NCI-H446 (cell line): ENCODE data around the gene CPZ.
"Not testable (repeated sequence)": the region's sequence is repeated elsewhere in the genome, so short reads cannot be mapped to it uniquely, and the experiment has no call there.

Experiments
- DNase-seq, 2 experiments: peaks; one replicate each; lab custom pipeline; 2025; lab: John Stamatoyannopoulos, UW

Gene CPZ

GRCh38 chr4:8610858-8611616 is 18.5 kb downstream of the CPZ start:
- no peak for DNase-seq

GRCh38 chr4:8612646-8613045 is 20.1 kb downstream of the CPZ start:
- DNase-seq = no peak

GRCh38 chr4:8613421-8614364 is 21.1 kb downstream of the CPZ start:
- DNase-seq = no peak

GRCh38 chr4:8614365-8615193 is 22.0 kb downstream of the CPZ start:
- DNase-seq = no peak

GRCh38 chr4:8615366-8615765 is 22.8 kb downstream of the CPZ start:
- DNase-seq = no peak

GRCh38 chr4:8615921-8616787 is 23.6 kb downstream of the CPZ start:
- DNase-seq = no peak

- no peak for DNase-seq
Measured at GRCh38 chr4:8616831-8617230, 24.3 kb downstream of the CPZ start.

- no peak for DNase-seq
Measured at GRCh38 chr4:8617486-8618040, 25.0 kb downstream of the CPZ start.

- no peak for DNase-seq
Measured at GRCh38 chr4:8618421-8618820, 25.9 kb downstream of the CPZ start.

GRCh38 chr4:8618961-8619720 is 26.6 kb downstream of the CPZ start:
- no peak for DNase-seq

- not testable (repeated sequence) for DNase-seq
Measured at GRCh38 chr4:8621135-8621534, 28.6 kb downstream of the CPZ start.

GRCh38 chr4:8624601-8625272 is 32.2 kb downstream of the CPZ start:
- DNase-seq = not testable (repeated sequence)

- not testable (repeated sequence) for DNase-seq
Measured at GRCh38 chr4:8630240-8630905, 37.8 kb downstream of the CPZ start.

GRCh38 chr4:8631896-8632295 is 39.3 kb downstream of the CPZ start:
- not testable (repeated sequence) for DNase-seq

- not testable (repeated sequence) for DNase-seq
Measured at GRCh38 chr4:8634773-8635172, 42.2 kb downstream of the CPZ start.

- DNase-seq = not testable (repeated sequence)
Measured at GRCh38 chr4:8635897-8636554, 43.5 kb downstream of the CPZ start.

GRCh38 chr4:8637456-8637984 is 45.0 kb downstream of the CPZ start:
- no peak for DNase-seq

GRCh38 chr4:8639021-8639420 is 46.5 kb downstream of the CPZ start:
- no peak for DNase-seq
